ENCODE measurements around the gene LGSN. TPM values are rescaled to one million over a fixed set of nuclear protein-coding genes. Genes with fewer than 3 reads are reported as not detected.

LGSN gene
- total RNA-seq, 1 donor from 2014 or later = not detected

DNA sequence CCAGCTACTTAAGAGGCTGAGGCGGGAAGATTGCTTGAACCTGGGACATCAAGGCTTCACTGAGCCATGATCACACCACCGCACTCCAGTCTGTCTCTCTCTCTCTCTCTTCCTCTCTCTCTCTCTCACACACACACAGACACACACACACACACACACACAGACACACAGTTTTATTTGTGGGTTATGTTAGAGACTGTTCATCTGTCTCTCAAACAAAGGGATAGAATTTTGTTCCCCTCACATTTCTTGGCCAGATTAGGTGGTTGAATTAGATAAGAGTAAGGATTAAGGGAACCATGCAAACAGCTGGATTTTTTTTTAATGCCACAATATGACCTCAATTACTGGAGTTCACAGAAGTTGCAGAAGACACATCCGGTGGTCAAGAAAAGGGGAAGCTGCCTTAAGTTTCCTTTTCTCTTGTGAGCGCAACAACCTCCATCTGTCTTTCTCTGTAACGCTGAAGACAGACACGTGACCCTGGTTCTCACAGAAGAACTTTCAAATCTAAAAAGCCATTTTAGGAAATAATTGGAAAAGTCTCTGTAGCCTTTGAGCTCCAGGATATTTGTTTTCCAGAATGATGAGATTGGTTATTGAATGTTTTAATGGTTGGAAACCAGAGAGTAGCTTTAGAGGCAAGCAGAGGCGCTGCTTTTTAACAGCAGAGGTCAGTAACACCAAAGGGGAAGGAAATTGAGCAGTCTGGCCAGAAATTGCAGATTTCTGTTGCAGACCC lies 32.9 kb upstream of the LGSN start:
- TF ChIP-seq, protein P1, sequence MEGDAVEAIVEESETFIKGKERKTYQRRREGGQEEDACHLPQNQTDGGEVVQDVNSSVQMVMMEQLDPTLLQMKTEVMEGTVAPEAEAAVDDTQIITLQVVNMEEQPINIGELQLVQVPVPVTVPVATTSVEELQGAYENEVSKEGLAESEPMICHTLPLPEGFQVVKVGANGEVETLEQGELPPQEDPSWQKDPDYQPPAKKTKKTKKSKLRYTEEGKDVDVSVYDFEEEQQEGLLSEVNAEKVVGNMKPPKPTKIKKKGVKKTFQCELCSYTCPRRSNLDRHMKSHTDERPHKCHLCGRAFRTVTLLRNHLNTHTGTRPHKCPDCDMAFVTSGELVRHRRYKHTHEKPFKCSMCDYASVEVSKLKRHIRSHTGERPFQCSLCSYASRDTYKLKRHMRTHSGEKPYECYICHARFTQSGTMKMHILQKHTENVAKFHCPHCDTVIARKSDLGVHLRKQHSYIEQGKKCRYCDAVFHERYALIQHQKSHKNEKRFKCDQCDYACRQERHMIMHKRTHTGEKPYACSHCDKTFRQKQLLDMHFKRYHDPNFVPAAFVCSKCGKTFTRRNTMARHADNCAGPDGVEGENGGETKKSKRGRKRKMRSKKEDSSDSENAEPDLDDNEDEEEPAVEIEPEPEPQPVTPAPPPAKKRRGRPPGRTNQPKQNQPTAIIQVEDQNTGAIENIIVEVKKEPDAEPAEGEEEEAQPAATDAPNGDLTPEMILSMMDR (IDR thresholded peaks at IDR 0.05) = peak in 1 of 3 experiments; percentile 28
- no peaks in the 10 kb centered on the region for H3K4me1 ChIP-seq
- H3K36me3 ChIP-seq = no peaks in the 10 kb centered on the region
- H3K4me3 ChIP-seq = no peak overlapping the region
- no peak overlapping the region for H3K27ac ChIP-seq
- no peaks in the 10 kb centered on the region for H3K9me3 ChIP-seq
- intact Hi-C loops (cut with DNase I) = loop anchor here (10.0 kb wide), 1 partner anchor 412 kb away; no protein-coding TSS in a partner anchor
- DNase-seq (ENCODE audit: low spot score in 2 of 2) = no peak
- no peaks in the 10 kb centered on the region for H3K27me3 ChIP-seq

GRCh38 chr6:63352069-63352543 lies 32.3 kb upstream of the LGSN start:
- no peak for DNase-seq (ENCODE audit: low spot score in 2 of 2)
- no peaks in the 10 kb centered on the region for H3K4me1 ChIP-seq
- TF ChIP-seq, protein P1 (IDR thresholded peaks at IDR 0.05) = peak in 1 of 3 experiments; percentile 4
- H3K36me3 ChIP-seq = no peaks in the 10 kb centered on the region
- H3K4me3 ChIP-seq = no peak overlapping the region
- intact Hi-C loops (cut with DNase I) = loop anchor here (10.0 kb wide), 1 partner anchor 413 kb away; no protein-coding TSS in a partner anchor
- no peaks in the 10 kb centered on the region for H3K27me3 ChIP-seq
- no peaks in the 10 kb centered on the region for H3K9me3 ChIP-seq
- H3K27ac ChIP-seq = no peak overlapping the region

- Histone ChIP-seq H3K4me3 (no peak overlapping the region), H3K36me3 (no peaks in the 10 kb centered on the region), H3K27ac (no peak overlapping the region), H3K27me3 (no peaks in the 10 kb centered on the region), H3K4me1 (no peaks in the 10 kb centered on the region), H3K9me3 (no peaks in the 10 kb centered on the region)
- TF ChIP-seq, protein P1 (IDR thresholded peaks at IDR 0.05) = no peak
- DNase-seq (ENCODE audit: low spot score in 2 of 2) = no peak
- intact Hi-C loops (cut with DNase I) = loop anchor here (10.0 kb wide), 1 partner anchor 245 kb away; no protein-coding TSS in a partner anchor
Observed at GRCh38 chr6:63349401-63349800, 29.6 kb upstream of the LGSN start.

GRCh38 chr6:63348836-63349235 lies 29.1 kb upstream of the LGSN start:
- Histone ChIP-seq H3K36me3 (no peaks in the 10 kb centered on the region), H3K9me3 (no peaks in the 10 kb centered on the region), H3K27me3 (no peaks in the 10 kb centered on the region), H3K4me3 (no peak overlapping the region), H3K27ac (no peak overlapping the region), H3K4me1 (no peaks in the 10 kb centered on the region)
- intact Hi-C loops (cut with DNase I) = loop anchor here (10.0 kb wide), 1 partner anchor 246 kb away; no protein-coding TSS in a partner anchor
- TF ChIP-seq, protein P1 (IDR thresholded peaks at IDR 0.05) = no peak
- no peak for DNase-seq (ENCODE audit: low spot score in 2 of 2)

DNA sequence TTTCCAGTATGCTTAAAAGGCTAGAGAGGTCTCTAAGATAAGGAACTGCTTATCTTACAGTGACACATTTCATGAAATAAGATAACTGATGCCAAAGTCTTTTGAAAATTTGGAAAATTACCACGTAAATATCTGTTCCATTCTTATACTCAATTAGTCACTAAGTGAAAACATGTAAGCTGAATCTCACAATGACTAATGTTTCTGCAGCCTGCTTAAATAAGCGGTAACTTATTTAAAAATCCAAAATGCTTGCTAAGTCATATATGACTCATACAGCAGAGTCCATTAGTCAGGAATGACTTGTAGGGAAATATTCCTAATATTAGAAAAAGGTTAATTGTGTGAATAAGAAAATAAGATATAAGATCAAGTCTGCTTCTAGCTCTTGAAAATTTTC lies 27.8 kb upstream of the LGSN start:
- intact Hi-C loops (cut with DNase I) = loop anchor here (10.0 kb wide), 1 partner anchor 247 kb away; no protein-coding TSS in a partner anchor
- Histone ChIP-seq H3K27ac (no peak overlapping the region), H3K4me3 (no peak overlapping the region), H3K9me3 (no peaks in the 10 kb centered on the region), H3K4me1 (no peaks in the 10 kb centered on the region), H3K36me3 (no peaks in the 10 kb centered on the region), H3K27me3 (no peaks in the 10 kb centered on the region)
- TF ChIP-seq, protein P1 (IDR thresholded peaks at IDR 0.05) = no peak
- no peak for DNase-seq (ENCODE audit: low spot score in 2 of 2)
